Left ventricle myocardium inferior (tissue), 1 donor: Measurements from ENCODE around the gene TSSC4. TPM values are rescaled to one million over a fixed set of nuclear protein-coding genes. Genes with fewer than 3 reads are reported as not detected.

Experiments
- DNase-seq: peaks from one replicate; pipeline ENCODE4 v3.0.0-alpha.2; 2020
- H3K27ac ChIP-seq: fragments of 200-600 bp; replicated peaks from 2 replicates; pipeline ENCODE4 v1.8.0; 2021
- H3K27me3 ChIP-seq: fragments of 200-600 bp; 2 replicates; pipeline ENCODE4 v1.8.0; 2021; ENCODE audit warnings: low read depth
- H3K36me3 ChIP-seq: fragments of 200-600 bp; 2 replicates; pipeline ENCODE4 v1.8.0; 2021
- H3K4me1 ChIP-seq: fragments of 200-600 bp; 2 replicates; pipeline ENCODE4 v1.8.0; 2021
- H3K4me3 ChIP-seq: fragments of 200-600 bp; 2 replicates; pipeline ENCODE4 v1.8.0; 2021; ENCODE audit warnings: mild to moderate bottlenecking, moderate library complexity
- H3K9me3 ChIP-seq: fragments of 200-600 bp; replicated peaks from 2 replicates; pipeline ENCODE4 v1.8.0; 2021
- intact Hi-C: fragments of 100-400 bp; cut with micrococcal nuclease; formaldehyde crosslinking; loops from one replicate; pipeline ENCODE4 v1.11.0; 2022
- total RNA-seq: library from RNA; stranded (reverse); fragmentation: NEBNext Ultra II Directional; extraction: Animal tissue kit (Norgen Biotek cat#: 25700); gene quantifications from one replicate; pipeline ENCODE4 v1.2.1, GENCODE V29; 2021
- TF ChIP-seq, protein P1 (sequence below): fragments of 200-600 bp; IDR thresholded peaks from 2 replicates; pipeline ENCODE4 v1.8.0; 2021; ENCODE audit warnings: antibody characterized with exemption, mild to moderate bottlenecking, borderline replicate concordance
- donor health status: DM: no; HTN: yes; CAD: no; lungs with severe emphysema.

Gene TSSC4
- total RNA-seq, 1 donor from 2014 or later = 31.7 TPM

DNA sequence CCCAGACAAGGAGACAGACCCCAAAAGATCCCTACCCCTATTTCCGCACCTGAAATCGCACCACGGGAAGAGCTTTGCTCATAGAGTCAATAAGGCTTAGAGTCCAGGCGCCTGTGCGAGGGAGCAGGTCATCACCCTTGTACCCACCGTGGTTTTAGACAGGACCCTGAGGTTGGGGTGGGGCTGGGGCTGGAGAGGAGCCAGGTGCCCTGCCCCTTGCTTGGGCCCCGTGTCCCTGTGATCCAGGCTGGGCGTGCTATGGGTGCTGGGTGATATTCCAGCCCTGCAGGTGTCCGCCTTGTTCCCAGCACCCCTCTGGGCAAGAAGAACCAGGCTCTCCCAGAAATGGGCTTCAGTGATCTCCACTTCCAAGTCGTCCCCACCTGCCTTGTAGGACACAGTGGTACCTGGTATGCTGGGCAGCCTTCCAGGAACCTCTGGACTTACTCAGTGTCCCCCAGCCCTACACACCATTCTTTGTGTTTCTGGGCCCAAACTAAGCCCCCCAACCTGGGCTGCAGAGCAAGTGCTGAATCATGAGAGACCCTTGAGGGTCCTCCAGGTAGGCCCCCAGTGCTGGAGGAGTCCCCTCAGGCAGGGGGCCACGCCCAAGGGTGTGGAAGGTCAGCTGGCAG, 18.9 kb upstream of the TSSC4 start:
- Histone ChIP-seq H3K9me3 (no peaks in the 10 kb centered on the region), H3K27me3 (no peaks in the 10 kb centered on the region), H3K27ac (peak overlapping the region; percentile 99), H3K36me3 (peaks cover 7% of the 10 kb centered on the region), H3K4me3 (peak overlapping the region; percentile 100), H3K4me1 (peaks cover 95% of the 10 kb centered on the region)
- intact Hi-C loops = no loop called here
- DNase-seq = peak; percentile 25
- TF ChIP-seq, protein P1, sequence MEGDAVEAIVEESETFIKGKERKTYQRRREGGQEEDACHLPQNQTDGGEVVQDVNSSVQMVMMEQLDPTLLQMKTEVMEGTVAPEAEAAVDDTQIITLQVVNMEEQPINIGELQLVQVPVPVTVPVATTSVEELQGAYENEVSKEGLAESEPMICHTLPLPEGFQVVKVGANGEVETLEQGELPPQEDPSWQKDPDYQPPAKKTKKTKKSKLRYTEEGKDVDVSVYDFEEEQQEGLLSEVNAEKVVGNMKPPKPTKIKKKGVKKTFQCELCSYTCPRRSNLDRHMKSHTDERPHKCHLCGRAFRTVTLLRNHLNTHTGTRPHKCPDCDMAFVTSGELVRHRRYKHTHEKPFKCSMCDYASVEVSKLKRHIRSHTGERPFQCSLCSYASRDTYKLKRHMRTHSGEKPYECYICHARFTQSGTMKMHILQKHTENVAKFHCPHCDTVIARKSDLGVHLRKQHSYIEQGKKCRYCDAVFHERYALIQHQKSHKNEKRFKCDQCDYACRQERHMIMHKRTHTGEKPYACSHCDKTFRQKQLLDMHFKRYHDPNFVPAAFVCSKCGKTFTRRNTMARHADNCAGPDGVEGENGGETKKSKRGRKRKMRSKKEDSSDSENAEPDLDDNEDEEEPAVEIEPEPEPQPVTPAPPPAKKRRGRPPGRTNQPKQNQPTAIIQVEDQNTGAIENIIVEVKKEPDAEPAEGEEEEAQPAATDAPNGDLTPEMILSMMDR = no peak

DNA sequence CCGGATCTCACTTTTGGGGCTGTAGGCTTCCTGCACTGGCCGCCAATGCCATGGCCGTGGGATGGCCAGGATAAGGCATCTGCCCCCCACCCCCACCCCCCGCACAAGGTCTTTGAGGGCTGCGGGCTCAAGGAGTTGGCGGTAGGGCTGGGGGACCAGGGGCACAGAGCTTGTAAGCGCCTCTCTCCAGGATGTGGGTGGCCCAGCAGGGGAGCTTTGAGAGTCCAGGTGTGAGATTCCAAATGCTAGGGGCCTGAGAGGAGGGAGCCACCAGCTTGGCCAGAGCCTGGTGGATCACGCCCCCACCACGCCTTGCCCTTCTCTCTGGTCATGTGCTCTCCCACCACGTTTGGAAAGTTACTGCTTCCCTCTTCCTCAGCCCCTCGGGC, 18.4 kb upstream of the TSSC4 start:
- Histone ChIP-seq H3K27ac (peak overlapping the region; percentile 99), H3K4me1 (peaks cover 96% of the 10 kb centered on the region), H3K4me3 (peak overlapping the region; percentile 46), H3K36me3 (peaks cover 7% of the 10 kb centered on the region), H3K27me3 (no peaks in the 10 kb centered on the region), H3K9me3 (no peaks in the 10 kb centered on the region)
- intact Hi-C loops = no loop called here
- TF ChIP-seq, protein P1 = no peak
- DNase-seq = no peak

DNA sequence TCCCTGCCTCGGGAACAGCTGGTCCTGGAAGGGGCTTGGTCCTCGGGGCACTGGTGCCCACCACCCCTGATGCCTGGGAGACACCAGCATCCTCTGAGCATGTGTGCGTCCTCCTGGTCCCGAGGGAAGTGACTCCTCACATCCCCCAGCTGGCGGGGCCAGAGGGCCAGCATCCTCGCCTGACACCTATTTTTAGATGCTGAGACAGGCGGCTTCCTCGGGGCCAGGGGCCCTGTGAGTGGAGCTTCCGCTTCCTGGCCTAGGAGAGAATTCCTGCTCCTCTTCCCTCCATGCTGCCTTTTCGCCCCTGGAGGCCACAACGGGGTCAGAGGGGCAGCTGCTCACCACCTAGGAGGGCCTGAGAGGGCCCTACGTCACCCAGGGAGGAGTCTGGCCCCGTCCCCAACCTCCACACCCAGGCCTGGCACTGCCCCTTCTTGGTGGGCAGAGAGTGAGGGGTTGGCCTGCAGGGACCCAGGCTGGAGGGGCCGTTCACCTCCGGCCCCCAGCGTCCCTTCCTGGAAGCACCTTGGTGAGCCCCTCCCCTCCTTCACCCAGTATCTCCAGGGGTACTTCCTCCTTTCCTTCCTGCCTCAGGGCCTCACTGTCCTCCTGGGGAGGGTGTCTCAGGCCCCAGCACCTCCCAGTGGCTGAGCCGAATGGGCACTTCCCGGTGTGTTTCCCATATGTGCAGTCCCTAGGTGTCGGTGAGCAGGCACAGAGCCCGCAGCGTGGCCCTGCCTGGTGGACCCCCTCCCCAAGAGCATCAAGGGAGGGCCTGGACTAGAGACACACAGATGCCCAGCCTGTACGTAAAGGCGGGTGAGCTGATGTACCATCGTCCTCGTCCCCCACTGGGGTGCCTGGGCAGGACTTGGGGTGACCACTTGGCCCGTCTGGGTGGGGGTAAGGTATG, 17.4 kb upstream of the TSSC4 start:
- intact Hi-C loops = no loop called here
- TF ChIP-seq, protein P1 = peak; percentile 29
- Histone ChIP-seq H3K27ac (peak overlapping the region; percentile 99), H3K27me3 (no peaks in the 10 kb centered on the region), H3K4me1 (peaks cover 98% of the 10 kb centered on the region), H3K4me3 (peak overlapping the region; percentile 46), H3K9me3 (no peaks in the 10 kb centered on the region), H3K36me3 (peaks cover 7% of the 10 kb centered on the region)
- peak; percentile 80 for DNase-seq

DNA sequence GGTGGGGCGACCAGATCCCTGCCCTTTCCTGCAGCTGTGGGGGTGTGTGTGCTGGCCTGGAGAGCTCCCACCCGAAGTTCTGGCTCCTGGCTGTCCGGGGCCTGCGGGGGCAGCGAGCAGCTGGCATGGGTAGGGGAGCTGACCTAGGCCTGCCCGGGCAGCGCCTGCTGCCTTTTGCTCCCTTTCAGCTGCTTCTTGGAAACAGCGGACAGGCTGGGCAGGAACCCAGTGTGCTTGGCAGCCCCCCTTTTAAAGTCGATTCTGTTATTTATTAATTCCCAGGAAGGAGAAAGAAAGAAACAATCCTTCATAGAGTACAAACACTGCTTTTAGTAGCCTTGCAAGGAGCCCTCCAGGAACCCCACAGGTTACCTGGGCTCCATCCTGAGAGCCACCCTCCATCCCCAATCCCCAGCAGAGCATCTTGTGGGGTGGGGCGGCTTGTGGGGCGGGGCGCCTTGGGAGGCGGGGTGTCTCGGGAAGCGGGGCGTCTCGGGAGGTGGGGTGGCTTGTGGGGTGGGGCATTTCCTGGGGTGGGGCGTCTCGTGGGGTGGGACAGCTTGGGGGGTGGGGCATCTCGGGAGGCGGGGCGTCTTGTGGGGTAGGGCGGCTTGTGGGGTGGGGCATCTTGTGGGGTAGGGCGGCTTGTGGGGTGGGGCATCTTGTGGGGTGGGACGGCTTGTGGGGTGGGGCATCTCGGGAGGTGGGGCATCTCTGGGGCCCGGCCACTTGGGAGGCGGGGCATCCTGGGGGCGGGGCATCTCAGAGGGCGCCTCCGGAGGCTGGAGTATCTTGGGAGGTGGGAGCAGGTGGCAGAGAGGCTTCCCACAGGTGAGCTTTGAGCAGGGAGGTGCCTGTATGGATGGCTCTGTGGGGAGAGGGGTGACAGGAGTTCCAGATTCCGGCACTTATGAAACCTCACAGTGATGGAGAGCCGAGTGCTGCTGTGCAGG, 16.4 kb upstream of the TSSC4 start:
- TF ChIP-seq, protein P1 = no peak
- intact Hi-C loops = no loop called here
- peaks cover 99% of the 10 kb centered on the region for H3K4me1 ChIP-seq
- H3K4me3 ChIP-seq = peak overlapping the region; percentile 46
- peak overlapping the region; percentile 99 for H3K27ac ChIP-seq
- peaks cover 7% of the 10 kb centered on the region for H3K36me3 ChIP-seq
- DNase-seq = no peak
- H3K9me3 ChIP-seq = no peaks in the 10 kb centered on the region
- H3K27me3 ChIP-seq = no peaks in the 10 kb centered on the region
